HG02678 (cell line): Measurements from ENCODE around the gene NPAS3.

Source experiments
- ATAC-seq: cut with Tn5 transposase; IDR thresholded peaks from one replicate; pipeline ENCODE4 v1.9.1; 2021; ENCODE audit warnings: mild to moderate bottlenecking, moderate library complexity; ENCODE audit not compliant: unreplicated experiment

Gene NPAS3

DNA sequence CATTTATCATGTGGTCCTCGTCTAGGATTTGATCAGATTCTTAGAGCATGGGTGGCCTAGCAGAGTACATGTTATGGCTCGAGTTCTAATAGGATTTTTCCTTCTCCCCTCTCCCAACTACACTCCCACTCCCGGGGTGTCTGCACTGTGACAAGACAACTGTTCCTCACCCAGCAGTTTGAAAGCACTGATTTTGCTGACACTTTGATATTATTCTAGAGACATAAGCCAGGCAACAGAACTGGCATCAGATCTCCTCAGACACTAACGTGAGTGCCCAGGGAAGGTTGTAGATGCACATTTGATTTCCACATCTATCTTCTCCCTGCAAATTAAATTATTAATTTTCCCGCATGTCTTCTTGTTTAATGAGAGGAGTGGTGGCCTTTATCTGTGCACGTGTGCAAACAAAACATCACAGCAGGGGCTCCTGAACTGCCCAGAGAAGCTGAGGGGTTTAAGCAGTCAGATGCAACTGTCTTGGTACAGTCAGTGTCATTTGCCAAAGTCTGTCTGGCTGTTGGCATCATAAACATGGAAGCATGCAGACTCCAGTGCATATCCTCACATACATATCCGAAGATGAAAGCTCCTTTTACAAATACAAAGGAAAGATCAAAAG lies 491.8 kb downstream of the NPAS3 start:
- no peak for ATAC-seq

DNA sequence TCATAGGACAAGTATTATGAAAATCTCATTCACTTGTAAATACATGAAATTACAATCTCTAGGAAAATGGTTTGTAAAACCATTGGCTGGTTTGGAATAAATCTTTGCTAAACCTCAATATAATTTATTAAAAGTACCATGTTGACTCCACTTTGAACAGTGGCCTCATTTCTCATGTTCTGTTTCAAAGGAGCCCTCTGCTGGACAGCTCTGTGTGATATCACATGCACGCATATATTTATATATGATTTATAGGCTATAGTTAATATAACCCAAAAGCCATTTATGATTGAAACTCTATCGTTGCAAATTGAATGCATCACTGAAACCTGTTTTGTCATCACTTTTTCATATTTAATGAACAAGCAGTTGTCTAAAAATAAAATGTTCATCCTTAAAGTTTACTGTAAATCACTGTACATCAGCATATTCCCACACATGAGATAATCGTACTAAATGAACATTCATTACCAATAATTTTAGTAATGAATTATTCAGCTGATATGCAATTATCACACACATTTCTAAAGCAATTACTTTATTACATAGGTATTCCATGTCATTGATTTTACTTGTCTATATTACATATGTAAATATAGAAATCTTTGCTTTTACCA lies 493.8 kb downstream of the NPAS3 start:
- ATAC-seq, result no peak

DNA sequence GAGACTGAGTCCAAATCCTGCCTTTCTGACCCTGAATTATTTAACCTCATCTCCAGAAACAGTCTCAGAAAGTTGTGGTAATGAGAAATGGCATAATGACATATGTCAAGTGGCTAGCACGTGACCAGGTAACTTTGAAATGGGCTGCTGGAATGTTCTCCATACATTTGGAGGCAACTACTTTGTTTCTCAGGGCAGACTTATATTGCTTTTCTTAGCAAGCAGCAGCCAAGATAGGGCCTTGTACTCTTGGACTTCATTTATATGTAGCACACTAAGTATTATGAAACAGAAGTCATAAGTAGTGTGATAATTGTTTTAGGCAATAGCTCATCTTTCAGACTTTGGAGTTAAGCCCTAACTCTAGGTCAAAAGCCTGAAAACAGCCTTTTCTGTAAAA lies 494.7 kb downstream of the NPAS3 start:
- no peak for ATAC-seq

DNA sequence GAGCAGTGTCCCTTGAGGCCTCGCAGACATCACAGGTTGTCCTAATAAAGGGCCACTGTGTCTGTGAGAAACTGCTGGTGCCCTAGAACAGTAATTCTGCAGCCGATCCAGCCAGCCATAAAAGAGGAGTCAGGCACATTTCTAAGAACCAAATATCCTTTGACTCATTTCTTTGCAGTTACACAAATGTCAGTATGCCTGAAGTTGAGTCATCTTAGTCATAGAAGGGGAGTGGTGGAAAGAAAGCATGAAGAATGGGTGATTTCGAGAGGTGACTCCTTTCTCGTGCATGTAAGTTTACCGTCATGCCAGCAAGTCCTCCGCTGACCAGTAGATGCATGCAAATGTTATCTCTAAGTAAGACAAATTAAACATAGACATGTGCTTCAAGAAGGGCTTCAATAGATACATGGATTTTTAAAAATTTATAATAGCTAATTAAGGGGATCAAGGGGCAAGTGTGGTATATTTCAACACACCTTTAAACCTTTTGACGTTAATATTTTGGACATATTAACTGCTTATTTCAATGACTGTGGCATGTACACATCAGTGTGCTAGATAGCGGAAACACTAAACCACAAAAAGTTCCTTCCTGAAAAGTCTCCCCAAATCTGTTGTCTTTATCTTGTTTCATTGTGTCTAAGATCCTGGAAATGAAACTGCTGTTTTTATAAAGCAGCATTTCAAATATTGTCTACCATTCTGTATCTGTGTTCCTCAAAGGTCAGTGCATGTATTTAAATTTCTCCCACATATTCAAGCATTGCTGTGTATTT lies 497.4 kb downstream of the NPAS3 start:
- ATAC-seq, result no peak

DNA sequence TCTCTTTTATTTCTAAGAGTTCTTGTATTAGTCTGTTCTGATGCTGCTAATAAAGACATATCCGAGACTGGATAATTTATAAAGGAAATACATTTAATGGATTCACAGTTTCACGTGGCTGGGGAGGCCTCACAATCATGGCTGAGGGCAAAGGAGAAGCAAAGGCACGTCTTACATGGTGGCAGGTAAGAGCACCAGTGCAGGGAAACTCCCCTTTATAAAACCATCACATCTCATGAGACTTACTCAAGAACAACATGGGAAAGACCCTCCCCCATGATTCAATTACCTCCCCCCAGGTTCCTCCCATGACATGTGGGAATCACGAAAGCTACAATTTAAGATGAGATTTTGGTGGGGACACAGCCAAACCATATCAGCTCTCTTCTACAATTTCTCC lies 503.0 kb downstream of the NPAS3 start:
- ATAC-seq, result no peak

DNA sequence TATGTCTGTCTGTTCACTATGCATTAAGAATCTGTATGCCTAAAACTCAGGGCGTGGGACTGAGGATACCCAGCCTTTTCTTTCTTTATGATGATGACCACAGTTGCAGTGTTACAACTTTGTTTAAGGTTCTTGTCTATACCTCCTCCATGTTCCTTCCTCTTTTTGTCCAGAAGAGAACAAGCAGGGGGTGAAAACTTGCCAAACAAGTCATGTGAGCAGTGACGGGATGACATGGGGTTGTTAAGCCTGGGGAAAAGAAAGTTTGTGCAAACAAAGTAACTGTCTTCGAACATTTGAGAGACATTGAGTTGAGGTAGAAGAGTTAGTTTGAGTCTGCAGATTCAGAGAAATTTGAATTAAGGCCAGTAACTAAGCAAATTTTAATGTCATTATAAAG lies 505.5 kb downstream of the NPAS3 start:
- no peak for ATAC-seq

DNA sequence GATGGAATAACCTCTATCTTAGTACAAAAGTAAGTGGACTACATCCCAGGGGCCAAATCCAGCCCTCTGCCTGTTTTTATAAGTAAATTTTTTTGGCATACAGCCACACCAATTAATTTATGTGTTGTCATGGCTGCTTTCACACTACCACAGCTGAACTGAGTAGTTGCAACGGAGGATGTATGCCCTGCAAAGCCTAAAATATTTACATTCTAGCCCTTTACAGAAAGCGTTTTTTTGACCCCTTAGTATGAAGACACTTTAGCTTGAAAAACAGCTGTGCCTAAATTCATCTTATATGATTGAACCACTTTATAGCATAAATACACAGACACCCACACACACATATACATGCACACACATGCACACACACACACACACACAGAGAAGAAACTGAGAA lies 510.6 kb downstream of the NPAS3 start:
- ATAC-seq, result no peak

DNA sequence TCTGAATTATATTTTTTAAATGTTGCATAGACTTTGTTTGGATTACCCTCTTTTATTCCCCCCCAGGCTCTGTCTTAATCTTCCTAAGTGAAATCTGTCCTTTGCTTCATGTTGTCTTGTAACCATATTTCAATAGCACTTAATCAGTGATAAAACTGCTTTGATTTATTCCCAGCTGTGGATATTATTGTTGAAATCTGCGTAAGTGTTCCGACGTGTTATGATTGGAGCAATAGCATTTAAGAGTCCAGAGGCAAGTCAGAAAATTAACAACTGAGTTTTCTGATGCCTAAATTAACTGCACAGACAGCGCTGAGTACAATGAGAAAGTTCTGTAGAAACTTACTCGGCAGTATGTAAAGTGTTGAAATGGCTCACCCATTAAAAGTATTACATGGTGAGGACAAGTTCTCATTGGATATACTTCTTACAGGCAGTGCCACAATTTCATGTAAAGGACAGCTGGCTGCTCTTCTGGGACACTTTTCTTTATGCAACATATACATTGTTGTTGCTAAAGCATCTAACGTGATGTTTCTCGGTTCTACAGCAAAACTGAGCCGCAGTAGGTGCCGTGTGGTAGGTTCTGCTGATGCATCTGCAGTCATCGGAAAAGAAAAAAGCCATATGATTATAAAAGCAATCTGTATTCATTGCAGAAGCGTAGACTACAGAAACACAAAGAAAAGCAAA lies 511.2 kb downstream of the NPAS3 start:
- ATAC-seq, result no peak

DNA sequence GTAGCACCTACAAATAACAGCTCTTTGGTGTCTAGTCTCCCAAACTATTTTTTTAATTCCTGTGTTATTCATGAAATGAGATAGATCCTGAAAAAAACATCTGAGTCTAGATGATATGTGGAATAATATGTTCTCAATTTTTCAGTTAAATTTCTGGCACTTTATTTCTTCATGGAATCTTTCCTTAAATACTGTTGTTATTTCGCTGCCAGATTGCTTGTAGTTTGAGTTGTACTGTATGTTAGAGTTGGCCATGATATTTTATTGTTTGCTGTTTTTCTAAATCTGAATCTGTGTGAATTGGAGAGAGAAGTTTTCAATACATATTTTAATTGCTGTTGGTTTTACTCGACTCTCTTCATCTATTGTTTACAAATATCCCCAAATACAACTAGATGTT lies 511.7 kb downstream of the NPAS3 start:
- no peak for ATAC-seq

DNA sequence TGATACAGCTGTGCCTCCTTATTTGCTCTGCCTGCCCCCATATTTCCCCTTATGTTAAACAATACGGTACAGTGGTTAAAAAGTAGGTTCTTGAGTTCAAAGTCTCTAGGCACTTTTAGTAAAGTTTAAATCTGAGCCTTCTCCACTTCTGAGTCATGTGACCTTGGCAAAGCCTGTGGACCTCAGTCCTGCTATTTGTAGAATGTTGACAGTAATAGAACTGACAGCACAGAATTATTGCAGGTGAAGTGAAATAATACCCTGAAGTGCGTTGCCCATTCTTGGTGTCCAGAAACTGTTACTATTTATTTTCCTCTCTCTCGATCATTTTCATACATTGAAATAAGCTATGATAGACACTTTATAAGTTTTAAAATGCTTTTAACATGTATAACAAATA lies 512.5 kb downstream of the NPAS3 start:
- ATAC-seq, result no peak

DNA sequence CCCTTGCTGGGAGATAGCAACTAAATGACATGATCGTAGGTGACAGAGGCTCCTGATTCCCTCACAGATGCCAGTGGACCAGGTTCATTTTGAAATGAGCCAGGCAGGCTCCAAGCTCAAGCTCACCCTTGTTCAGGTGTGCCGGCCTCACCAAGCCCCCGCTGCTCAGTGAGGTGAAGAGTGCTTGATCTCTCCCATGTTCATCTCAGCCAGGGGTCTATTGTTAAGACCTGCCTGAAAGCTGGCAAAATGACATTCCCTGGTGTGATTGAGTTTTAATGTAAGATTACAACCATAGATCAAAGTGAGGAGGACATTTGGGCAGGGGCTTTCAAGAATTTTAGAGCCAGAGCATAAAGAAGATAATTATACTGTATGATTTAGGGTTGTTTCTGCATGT lies 514.3 kb downstream of the NPAS3 start:
- no peak for ATAC-seq

DNA sequence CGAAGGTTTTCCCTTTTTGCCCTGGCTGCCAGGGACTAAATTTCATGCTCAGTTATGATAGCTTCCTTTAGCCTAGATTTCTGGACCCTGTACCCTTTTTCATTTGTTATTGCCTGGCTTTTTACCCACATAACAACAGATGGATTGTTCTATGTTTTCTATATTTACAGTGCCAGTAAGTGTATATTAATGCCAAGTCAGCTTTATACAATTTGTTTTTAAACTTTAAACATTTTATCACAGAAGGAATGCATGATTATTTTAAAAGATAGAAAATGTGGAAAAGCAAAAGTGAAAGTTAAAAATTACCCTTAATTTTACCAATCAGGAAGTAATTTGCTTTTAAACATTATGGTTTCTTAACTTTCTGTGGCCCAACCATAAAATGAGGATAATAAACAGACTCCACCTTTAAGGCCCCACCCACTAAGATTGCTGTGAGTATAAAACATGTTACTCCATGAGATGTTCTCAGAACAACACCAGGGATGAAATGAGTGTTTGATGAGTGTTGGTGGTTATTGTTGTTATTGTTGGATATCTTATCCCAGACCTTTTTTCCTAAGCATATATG lies 515.4 kb downstream of the NPAS3 start:
- no peak for ATAC-seq

DNA sequence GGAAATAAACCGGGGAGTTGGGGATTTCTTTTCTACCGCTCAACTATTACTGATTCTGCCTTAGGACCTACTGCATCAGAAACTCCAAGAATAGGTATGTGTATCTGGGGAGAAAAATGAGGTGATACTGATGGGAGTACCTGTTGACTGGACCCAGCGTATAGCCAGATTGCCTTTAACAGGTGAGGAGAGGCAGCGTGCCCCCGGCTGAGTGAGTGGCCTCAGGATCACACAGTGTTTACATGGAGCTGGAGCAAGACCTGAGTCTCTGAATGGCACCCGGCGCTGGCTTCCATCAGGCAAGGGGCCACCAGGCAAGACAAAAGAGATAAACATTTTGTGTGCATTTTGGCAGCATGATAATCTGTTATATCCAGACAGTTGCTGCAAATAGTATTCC lies 516.0 kb downstream of the NPAS3 start:
- no peak for ATAC-seq

DNA sequence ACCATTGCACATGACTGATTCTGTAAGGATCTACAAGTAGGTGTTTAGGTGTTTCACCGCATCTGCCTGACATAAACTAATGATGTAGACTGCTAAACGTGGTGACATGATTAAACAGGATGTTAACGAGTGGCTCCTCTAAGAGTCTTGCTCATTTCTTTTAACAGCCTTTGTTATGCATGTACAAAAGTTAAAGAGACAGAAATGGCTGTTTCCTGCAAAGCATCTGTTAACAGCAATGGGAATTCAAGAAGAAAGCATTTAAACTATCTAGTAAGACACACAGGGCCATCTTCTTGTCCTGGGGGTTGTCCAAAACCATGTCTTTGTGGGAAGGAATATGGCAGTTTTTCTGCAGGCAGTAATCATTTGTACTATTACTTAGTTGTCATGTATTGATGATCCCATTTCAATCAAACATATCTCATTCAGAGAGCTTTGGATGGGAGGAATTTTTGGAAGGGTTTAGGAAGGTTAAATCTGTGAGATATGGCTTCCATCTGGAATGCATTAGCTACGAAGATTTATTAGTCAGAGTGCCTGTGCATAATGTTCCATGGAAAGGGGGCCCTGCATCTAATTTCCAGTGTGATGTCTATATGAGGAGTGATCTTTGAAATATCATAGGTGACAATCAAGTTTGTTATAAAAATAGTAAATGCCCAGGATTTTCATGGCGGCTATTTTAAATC lies 517.1 kb downstream of the NPAS3 start:
- no peak for ATAC-seq

DNA sequence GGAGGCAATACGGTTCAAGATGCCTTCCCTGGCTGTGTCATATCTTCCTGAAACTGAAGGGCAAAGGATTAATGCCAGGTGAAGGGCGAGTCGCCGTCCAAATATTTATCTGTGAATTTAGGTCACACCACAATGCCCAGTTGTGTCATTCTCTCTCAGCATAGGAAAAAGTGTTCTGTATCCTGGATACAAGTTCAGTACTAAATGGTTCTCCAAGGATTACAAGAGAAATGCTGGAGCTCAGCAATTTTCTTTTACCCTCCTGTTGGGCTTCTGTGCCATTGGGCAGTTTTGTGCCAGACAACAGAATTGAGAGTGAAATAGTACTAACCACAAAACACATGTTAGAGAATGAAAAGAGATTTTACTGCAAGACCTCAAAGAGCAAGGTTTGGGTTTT lies 518.3 kb downstream of the NPAS3 start:
- no peak for ATAC-seq

DNA sequence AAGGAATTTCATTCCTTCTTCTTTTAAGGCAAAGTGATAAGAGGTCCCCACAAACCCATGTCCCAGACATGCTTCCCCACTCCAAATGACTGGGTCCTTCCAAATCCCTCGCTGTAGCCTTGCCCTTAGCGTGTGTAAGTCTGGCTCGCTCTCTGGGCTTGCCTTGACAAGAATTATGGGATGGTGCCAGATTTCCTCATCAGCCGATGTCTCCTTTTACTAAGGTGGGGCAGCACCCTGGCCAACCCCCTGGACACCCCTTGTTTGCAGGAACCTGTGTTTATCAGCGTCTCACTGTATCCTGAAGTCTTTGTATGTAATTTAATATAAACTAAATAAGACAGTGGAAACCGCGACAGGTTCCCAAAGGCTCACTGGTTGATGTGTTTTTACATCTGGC lies 518.9 kb downstream of the NPAS3 start:
- ATAC-seq, result no peak

DNA sequence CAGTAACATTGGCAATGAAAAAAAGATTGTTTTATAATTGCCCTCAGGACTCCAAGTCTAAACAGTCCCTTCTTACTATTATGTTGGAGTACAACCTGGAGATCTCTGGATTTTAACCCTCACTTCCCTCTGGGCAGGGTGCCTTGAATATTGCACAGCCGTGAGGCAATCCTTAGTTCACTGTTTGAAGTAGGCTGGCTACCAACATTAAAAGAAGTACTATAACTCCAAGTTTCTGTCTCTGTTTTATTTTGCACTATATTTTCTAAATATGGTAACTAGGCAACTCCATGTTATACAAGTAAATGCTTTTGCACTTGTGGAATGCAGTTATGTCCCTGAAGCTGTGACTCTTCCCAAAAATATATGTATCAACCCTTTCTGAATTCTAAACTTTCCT lies 521.5 kb downstream of the NPAS3 start:
- ATAC-seq, result no peak

DNA sequence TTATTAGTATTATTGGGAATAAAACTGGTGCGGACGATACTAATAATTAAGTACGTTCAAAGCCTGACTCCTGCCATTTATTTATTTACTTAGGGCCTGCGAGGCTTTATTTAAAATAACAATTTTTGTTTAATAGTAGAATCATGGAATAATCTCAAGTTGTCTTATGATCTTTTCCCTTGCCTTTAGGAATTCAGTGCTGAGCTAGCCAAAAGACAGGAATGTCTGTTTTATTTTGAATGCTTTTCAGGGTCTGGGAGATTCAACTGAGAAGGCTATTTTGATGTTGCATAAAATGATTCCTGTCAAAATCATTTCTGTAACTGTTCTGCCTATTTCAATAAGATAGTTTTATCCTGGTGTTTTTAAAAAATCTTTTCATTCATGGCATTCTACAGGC lies 522.4 kb downstream of the NPAS3 start:
- ATAC-seq, result no peak

DNA sequence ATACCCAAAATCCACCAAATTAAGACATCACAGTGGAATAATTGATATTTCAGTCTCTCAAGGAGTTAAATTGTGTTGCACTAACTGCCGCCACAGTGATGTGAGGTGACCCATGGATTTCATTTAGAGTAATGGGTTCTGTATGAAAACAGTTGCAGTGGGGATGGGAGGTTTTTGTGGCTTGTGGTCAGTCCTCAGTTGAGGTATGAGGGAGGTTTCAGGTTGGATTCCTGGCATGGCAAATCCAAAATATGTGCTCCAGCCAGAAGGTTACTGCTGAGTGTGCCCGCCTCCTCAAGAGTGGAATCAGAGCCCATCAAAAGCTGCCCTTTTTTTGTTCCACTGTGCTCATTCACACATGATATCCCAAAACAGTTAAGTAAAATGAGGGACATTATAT lies 525.1 kb downstream of the NPAS3 start:
- ATAC-seq, result no peak

DNA sequence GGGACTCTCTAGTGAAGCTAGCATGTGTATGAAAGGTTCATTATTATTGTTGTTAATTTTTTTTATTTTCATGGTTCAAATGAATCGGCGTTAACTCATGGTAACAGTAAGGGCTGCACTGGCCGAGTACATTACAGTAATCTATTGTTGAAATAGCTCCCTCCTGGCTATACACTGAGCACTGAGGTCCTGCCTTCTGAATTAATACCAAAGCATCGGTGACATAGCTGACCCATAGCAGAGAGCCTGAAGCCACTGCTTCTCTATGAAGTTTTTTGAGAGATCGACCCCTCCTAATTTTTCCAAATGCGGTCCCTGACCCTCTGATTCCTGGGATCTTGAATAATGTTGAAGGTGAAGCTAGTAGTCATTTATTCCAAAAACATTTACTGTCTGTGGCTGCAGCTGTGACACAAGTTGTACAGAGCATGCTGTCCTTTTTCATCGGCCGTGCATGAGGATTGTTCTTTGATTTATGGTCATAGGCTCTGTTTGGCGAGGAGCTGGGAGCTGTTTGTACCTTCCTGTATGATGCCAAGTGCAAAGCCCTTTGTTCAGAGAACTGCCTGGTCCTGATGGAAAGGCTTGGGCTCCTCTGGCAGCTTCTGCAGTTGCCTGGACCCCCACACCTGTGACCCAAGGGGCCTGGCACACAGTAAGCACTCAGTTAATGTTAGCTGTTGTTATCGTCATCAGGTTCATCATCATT lies 525.7 kb downstream of the NPAS3 start:
- ATAC-seq, result no peak
